IPS-15b (cell line): ENCODE measurements around the gene THSD4.

ENCODE experiments used
- H3K27me3 ChIP-seq: one replicate; pipeline ENCODE4 v1.6.1; 2013; ENCODE audit warnings: low read length; ENCODE audit not compliant: control insufficient read depth, insufficient read depth
- H3K36me3 ChIP-seq: one replicate; pipeline ENCODE4 v1.6.1; 2013; ENCODE audit warnings: low read length; ENCODE audit not compliant: control insufficient read depth, insufficient read depth
- H3K4me1 ChIP-seq: one replicate; pipeline ENCODE4 v1.6.1; 2013; ENCODE audit warnings: mild to moderate bottlenecking, low read length; ENCODE audit not compliant: control insufficient read depth, insufficient read depth
- H3K4me3 ChIP-seq: one replicate; pipeline ENCODE4 v1.5.1; 2013; ENCODE audit warnings: low read depth, low read length
- H3K9ac ChIP-seq: one replicate; pipeline ENCODE4 v1.6.1; 2013; ENCODE audit warnings: low read depth, mild to moderate bottlenecking, low read length
- H3K9me3 ChIP-seq: one replicate; pipeline ENCODE4 v1.6.1; 2013; ENCODE audit warnings: mild to moderate bottlenecking, low read length; ENCODE audit not compliant: control insufficient read depth, insufficient read depth

Gene THSD4

GRCh38 chr15:71789616-71790015, 674.3 kb downstream of the THSD4 start:
- H3K9ac ChIP-seq = no peak overlapping the region
- no peaks in the 10 kb centered on the region for H3K36me3 ChIP-seq
- H3K4me3 ChIP-seq = no peak overlapping the region
- no peaks in the 10 kb centered on the region for H3K4me1 ChIP-seq
- H3K27me3 ChIP-seq = no peaks in the 10 kb centered on the region
- H3K9me3 ChIP-seq = no peaks in the 10 kb centered on the region

- no peaks in the 10 kb centered on the region for H3K4me1 ChIP-seq
- H3K4me3 ChIP-seq = no peak overlapping the region
- H3K9ac ChIP-seq = no peak overlapping the region
- no peaks in the 10 kb centered on the region for H3K9me3 ChIP-seq
- H3K36me3 ChIP-seq = no peaks in the 10 kb centered on the region
- no peaks in the 10 kb centered on the region for H3K27me3 ChIP-seq
Observed at GRCh38 chr15:71790081-71790480, 674.8 kb downstream of the THSD4 start.

DNA sequence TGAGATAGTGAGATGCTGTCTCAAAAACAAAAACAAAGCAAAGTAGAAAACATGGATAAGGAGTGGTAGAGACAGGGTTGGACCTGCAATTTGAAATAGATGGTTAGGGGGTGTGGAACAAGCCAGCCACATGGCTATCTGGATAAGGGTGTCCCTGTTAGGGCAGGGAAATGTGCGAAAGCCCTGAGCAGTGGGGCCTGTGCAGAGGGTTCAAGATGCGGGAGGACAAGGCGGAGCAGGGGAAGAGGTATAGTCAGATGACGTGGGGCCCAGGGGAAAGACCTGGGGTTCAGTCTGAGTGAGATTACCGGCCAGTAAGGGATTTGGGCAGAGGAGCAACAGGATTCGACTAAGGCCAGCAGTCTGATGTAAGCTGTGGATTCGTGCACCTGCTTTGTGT, 676.7 kb downstream of the THSD4 start:
- no peaks in the 10 kb centered on the region for H3K4me1 ChIP-seq
- H3K36me3 ChIP-seq = no peaks in the 10 kb centered on the region
- no peaks in the 10 kb centered on the region for H3K9me3 ChIP-seq
- no peak overlapping the region for H3K9ac ChIP-seq
- no peak overlapping the region for H3K4me3 ChIP-seq
- no peaks in the 10 kb centered on the region for H3K27me3 ChIP-seq

DNA sequence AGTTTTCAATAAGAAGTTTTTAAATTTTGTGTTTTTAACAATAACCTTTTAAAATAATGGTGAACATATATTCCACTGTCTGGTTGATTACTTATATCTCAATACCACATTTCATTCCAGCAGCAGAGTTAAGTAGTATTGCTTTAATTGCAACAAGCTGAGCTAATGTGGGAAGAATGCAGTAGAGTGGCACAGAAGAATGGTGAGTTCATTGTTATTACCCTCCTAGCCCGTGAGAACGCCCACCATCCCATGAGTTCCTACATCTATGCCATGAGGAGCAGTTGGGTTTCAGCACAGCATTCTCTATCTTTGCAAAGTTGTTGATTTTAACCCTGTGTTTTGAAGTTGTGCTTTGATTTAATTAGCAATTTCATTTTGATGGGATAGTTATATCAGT, 677.2 kb downstream of the THSD4 start:
- Histone ChIP-seq H3K9me3 (no peaks in the 10 kb centered on the region), H3K27me3 (no peaks in the 10 kb centered on the region), H3K9ac (no peak overlapping the region), H3K4me3 (no peak overlapping the region), H3K36me3 (no peaks in the 10 kb centered on the region), H3K4me1 (no peaks in the 10 kb centered on the region)

DNA sequence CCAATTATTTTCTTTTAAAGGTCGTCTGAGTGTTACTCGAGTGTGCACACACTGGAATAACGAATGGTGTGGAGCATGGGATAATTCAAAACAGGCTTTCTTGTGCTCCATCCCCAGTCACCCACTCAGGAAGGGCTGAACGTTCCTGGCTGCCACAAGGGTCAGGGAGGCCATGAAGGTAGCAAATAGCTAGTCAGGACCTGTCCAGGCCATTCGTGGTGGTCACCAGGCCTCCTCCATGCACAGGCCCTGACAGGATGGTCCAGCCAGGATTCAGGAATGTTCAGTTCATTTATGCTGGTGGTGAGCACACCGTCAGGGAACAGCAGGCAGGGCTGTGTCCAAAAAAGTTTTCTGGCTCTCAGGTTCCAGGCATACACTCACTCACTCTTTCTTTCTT, 683.4 kb downstream of the THSD4 start:
- no peak overlapping the region for H3K4me3 ChIP-seq
- no peaks in the 10 kb centered on the region for H3K27me3 ChIP-seq
- H3K4me1 ChIP-seq = no peaks in the 10 kb centered on the region
- H3K36me3 ChIP-seq = no peaks in the 10 kb centered on the region
- H3K9ac ChIP-seq = no peak overlapping the region
- H3K9me3 ChIP-seq = no peaks in the 10 kb centered on the region

DNA sequence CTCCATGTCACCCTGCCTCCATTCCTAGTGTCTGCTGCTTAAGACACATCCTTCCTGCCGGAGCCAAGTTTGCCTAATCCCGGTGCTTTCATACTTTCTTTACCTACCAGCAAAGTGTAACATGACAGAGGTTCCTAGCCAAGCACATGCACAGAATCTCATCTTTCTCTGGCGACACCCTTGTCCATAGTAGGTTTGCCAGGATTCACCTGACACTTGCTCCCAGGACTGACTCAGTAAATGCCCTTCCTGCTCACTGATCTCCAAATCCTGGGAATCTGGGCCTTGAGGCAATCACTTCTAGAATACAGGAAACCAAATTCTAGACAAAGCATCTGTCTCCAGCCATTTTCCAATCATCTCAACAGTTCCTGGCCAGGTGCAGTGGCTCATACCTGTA, 684.9 kb downstream of the THSD4 start:
- Histone ChIP-seq H3K36me3 (no peaks in the 10 kb centered on the region), H3K9me3 (no peaks in the 10 kb centered on the region), H3K9ac (no peak overlapping the region), H3K4me1 (no peaks in the 10 kb centered on the region), H3K4me3 (no peak overlapping the region), H3K27me3 (no peaks in the 10 kb centered on the region)

DNA sequence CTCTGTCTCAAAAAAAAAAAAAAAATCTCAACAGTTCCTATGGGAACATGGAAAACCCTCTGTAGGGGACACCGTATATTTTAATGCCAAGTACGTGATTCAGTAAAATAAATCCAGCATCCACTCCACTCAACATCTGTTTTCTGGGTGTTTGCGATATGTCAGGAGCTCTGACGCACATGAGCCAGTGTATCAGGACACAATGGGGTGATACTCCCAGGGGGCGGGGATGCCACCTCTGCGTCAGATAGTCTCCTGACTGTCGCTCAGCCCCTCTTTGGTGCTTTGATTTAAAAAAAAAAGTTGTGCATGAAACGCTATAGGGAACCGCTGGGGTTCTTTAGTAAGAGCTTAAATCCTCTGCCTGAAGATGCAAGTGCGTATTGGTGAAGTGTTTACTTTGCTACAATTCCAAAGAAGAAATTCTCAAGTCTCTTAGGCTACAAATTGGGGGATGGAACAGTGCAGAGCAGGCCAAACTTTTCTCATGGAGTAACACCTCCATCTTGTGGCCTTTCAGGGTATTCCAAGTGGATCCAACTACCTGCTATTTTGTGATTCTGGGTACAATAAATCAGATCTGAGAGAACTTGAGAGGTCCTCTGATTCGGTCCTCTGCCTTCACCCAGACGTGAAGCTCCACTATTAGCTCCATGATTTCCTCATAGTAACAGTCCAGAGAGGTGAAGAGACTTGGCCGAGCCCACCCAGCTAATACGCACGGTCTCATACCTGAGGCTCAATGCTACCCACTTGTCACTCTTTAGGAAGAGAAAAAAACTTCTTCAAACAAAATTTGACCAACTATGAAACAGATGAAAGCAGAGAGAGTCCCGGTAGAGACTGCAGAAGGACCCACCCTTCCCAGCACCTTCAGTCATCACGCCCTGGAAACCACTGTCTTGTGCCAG, 685.8 kb downstream of the THSD4 start:
- Histone ChIP-seq H3K4me3 (no peak overlapping the region), H3K27me3 (no peaks in the 10 kb centered on the region)

DNA sequence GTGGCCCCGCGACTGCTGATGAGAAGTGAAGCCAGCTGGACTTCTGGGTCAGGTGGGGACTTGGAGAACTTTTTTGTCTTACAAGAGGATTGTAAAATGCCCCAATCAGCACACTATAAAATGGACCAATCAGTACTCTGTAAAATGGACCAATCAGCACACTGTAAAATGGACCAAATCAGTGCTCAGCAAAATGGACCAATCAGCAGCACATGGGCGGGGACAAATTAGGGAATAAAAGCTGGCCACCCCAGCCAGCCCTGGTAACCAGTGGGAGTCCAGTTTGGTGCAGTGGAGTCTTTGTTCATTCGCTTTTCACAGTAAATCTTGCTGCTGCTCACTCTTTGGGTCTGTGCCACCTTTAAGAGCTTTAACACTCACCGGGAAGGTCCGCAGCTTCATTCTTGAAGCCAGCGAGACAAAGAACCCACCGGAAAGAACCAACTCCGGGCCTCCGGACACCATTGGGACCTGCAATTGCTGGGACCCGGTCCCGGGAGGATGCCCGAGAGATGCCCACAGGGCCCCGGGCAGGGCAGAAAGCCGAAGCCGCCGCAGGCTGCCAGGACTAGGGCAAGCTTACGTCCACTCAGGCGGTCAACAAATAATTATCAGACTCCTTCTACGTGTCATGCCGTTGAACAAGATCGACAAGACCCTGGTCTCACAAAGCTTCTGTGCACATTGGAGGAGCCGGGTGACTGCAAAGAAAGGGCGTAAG, 686.8 kb downstream of the THSD4 start:
- H3K36me3 ChIP-seq = no peaks in the 10 kb centered on the region

More for the DNA sequence above, 685.8 kb downstream of the THSD4 start:
- Histone ChIP-seq H3K9me3 (no peaks in the 10 kb centered on the region), H3K4me1 (no peaks in the 10 kb centered on the region), H3K36me3 (no peaks in the 10 kb centered on the region), H3K9ac (no peak overlapping the region)

DNA sequence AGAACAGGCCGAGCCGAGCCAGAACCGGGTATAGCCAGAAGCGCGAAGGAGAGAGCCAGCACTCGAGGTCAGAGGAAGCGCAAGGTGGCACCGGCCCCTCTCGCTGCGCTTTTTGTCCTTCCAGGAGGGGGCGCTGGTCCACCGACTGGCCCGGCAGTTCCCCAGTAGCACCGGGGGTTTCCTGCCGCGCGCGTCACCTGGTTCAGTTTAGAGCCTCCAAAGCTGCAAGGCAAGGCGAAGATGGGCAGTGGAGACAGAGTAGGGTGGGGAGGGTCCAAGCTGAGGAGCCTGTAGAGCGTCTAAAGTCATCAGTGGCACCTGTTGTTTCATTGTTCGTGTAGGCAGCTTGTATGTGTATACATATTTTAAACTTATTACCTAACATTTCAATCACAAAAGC, 687.5 kb downstream of the THSD4 start:
- no peaks in the 10 kb centered on the region for H3K9me3 ChIP-seq
- no peak overlapping the region for H3K9ac ChIP-seq
- no peak overlapping the region for H3K4me3 ChIP-seq

More for the DNA sequence above, 686.8 kb downstream of the THSD4 start:
- Histone ChIP-seq H3K9me3 (no peaks in the 10 kb centered on the region), H3K4me1 (peaks cover 8% of the 10 kb centered on the region), H3K27me3 (no peaks in the 10 kb centered on the region), H3K4me3 (no peak overlapping the region), H3K9ac (no peak overlapping the region)

GRCh38 chr15:71804226-71804625, 689.0 kb downstream of the THSD4 start:
- no peaks in the 10 kb centered on the region for H3K27me3 ChIP-seq
- H3K9ac ChIP-seq = no peak overlapping the region
- H3K36me3 ChIP-seq = no peaks in the 10 kb centered on the region
- no peaks in the 10 kb centered on the region for H3K9me3 ChIP-seq
- H3K4me1 ChIP-seq = peaks cover 17% of the 10 kb centered on the region
- H3K4me3 ChIP-seq = no peak overlapping the region

More for the DNA sequence above, 687.5 kb downstream of the THSD4 start:
- H3K27me3 ChIP-seq = no peaks in the 10 kb centered on the region
- no peaks in the 10 kb centered on the region for H3K36me3 ChIP-seq
- H3K4me1 ChIP-seq = peaks cover 14% of the 10 kb centered on the region

DNA sequence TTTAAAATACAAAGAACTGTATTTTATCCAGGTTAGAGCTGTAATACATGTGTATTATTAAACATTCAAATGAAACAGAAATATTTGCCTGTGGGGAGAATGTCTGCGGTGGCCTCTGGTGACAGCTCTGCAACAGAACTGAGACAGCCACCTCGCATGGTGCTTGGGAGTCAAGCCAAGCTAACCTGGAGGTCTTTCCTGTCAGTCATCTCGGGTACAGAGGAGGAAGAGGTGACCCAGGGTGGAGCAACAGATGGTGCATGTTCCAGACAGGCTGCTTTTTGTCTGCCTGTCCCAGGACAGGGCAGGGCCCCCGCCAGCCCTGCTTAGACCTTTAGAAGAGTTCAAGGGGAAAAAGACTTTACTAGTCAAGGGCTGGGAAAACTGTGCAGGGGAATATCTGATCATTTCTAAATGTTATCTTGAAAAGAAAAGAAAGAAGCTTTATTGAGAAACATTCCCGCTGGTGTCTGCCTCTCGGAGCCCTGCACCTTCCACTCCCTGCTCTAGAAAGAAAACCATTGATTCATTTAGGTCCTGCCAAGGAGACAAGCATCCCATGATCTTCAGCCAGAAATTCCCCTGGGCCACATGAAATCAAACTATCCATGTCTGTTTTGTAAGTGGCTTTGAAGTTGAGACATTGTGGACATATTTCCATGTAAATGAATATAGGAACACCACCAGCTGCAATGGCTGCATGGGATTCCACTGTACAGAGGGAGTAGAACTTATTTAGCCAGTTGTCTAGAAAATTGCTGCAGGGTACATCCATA, 689.6 kb downstream of the THSD4 start:
- no peak overlapping the region for H3K9ac ChIP-seq
- H3K27me3 ChIP-seq = no peaks in the 10 kb centered on the region
- H3K9me3 ChIP-seq = no peaks in the 10 kb centered on the region
- H3K4me3 ChIP-seq = no peak overlapping the region
- peaks cover 17% of the 10 kb centered on the region for H3K4me1 ChIP-seq
- H3K36me3 ChIP-seq = no peaks in the 10 kb centered on the region
